Measurements from ENCODE around the gene EPSTI1. TPM values are rescaled to one million over a fixed set of nuclear protein-coding genes. Genes with fewer than 3 reads are reported as not detected.
"Not testable (repeated sequence)": the region's sequence is repeated elsewhere in the genome, so short reads cannot be mapped to it uniquely, and the experiment has no call there.

Gene EPSTI1
- total RNA-seq (10 to 100 TPM; 17.1 to 19.4 TPM), polyA plus RNA-seq (10 to 100 TPM; 11.4 to 19.1 TPM)

- CTCF ChIA-PET (ENCODE audit: partially characterized antibody), result interaction anchor here (0.9 to 4.7 kb wide), 9 partner anchors 13 to 93 kb away, joined by 3 to 39 read pairs (median 7); no protein-coding TSS in a partner anchor
- Histone ChIP-seq H3K4me1 (ENCODE audit: insufficient read depth, low read length) (peaks cover 40% of the 10 kb centered on the region), H3K27ac (ENCODE audit: low read depth, low read length) (peak within 1 kb of the TSS; percentile 95), H3K4me3 (ENCODE audit: low read length in 2 of 2) (peak within 1 kb of the TSS; percentile 73 to 88), H3K36me3 (ENCODE audit: insufficient read depth, low read length) (no peaks in the 10 kb centered on the region), H3K27me3 (ENCODE audit: insufficient read depth, low read length) (no peaks in the 10 kb centered on the region), H3K9me3 (ENCODE audit: control insufficient read depth in 1 of 2, low read length in 2 of 2) (no peaks in the 10 kb centered on the region)
- Mint-ChIP-seq H3K27ac (peak within 1 kb of the TSS; percentile 99 to 100 (median 99)), H3K36me3 (peaks cover 4 to 10% of the 10 kb centered on the region in 2 donors), H3K4me3 (peak within 1 kb of the TSS; percentile 93 to 97 (median 96)), H3K27me3 (no peaks in the 10 kb centered on the region), H3K4me1 (peaks cover 35 to 63% (median 41%) of the 10 kb centered on the region in 4 donors), H3K9me3 (peaks cover 0 to 7% (median 0%) of the 10 kb centered on the region in 8 donors)
- POLR2A ChIA-PET (ENCODE audit: partially characterized antibody), result interaction anchor here (0.8 to 4.1 kb wide), 28 partner anchors 9 to 1927 kb away, joined by 3 to 97 read pairs (median 4); partner anchors contain the start of genes AKAP11, CCDC122, DNAJC15 and LACC1
- intact Hi-C loops (cut with micrococcal nuclease), result loop anchor here (1.0 to 5.0 kb wide), 5 partner anchors 22 to 1030 kb away; partner anchors contain the start of genes DNAJC15 and VWA8
- DNase-seq, result peak; percentile 79 to 84 (median 81)
These were observed at the start of gene EPSTI1 for GRCh38 chr13:42991898-42992763. Gene EPSTI1 (minus strand): TSS chr13:42992241. CDS start chr13:42992165, 76 bp downstream.

GRCh38 chr13:43041369-43041921, 49.4 kb upstream of the EPSTI1 start:
- Mint-ChIP-seq H3K9me3 (no peaks in the 10 kb centered on the region), H3K27me3 (no peaks in the 10 kb centered on the region), H3K4me1 (peaks cover 32 to 64% (median 53%) of the 10 kb centered on the region in 4 donors), H3K36me3 (peaks cover 16 to 39% of the 10 kb centered on the region in 2 donors), H3K4me3 (no peak overlapping the region), H3K27ac (peak overlapping the region in 3 of 7 donors; percentile 34 to 62 (median 50))
- H3K36me3 ChIP-seq (ENCODE audit: insufficient read depth, low read length), result no peaks in the 10 kb centered on the region
- no peak for DNase-seq
- intact Hi-C loops (cut with micrococcal nuclease), result no loop called here
- ChIA-PET POLR2A (ENCODE audit: partially characterized antibody) (interaction anchor here (1.7 to 1.8 kb wide), 2 partner anchors 14 to 49 kb away, joined by 3 to 4 read pairs; partner anchors contain the start of gene EPSTI1), CTCF (ENCODE audit: partially characterized antibody) (no interaction called here)
- H3K27me3 ChIP-seq (ENCODE audit: insufficient read depth, low read length), result no peaks in the 10 kb centered on the region
- no peak overlapping the region for H3K27ac ChIP-seq (ENCODE audit: low read depth, low read length)
- H3K9me3 ChIP-seq (ENCODE audit: control insufficient read depth in 1 of 2, low read length in 2 of 2), result no peaks in the 10 kb centered on the region
- H3K4me1 ChIP-seq (ENCODE audit: insufficient read depth, low read length), result peaks cover 27% of the 10 kb centered on the region
- H3K4me3 ChIP-seq (ENCODE audit: low read length in 2 of 2), result no peak overlapping the region

GRCh38 chr13:43040581-43041368, 48.7 kb upstream of the EPSTI1 start:
- Mint-ChIP-seq H3K4me3 (peak overlapping the region in 1 of 8 donors; percentile 17), H3K27ac (peak overlapping the region in 1 of 7 donors; percentile 49), H3K4me1 (peaks cover 29 to 58% (median 48%) of the 10 kb centered on the region in 4 donors), H3K36me3 (peaks cover 16 to 39% of the 10 kb centered on the region in 2 donors)
- H3K27me3 Mint-ChIP-seq; intact Hi-C loops (cut with micrococcal nuclease); DNase-seq; H3K4me3 ChIP-seq (ENCODE audit: low read length in 2 of 2); H3K9me3 Mint-ChIP-seq; H3K27me3 ChIP-seq (ENCODE audit: insufficient read depth, low read length); H3K36me3 ChIP-seq (ENCODE audit: insufficient read depth, low read length); H3K9me3 ChIP-seq (ENCODE audit: control insufficient read depth in 1 of 2, low read length in 2 of 2); H3K27ac ChIP-seq (ENCODE audit: low read depth, low read length); CTCF ChIA-PET (ENCODE audit: partially characterized antibody): not testable (repeated sequence)
- POLR2A ChIA-PET (ENCODE audit: partially characterized antibody), result interaction anchor here (1.8 kb wide), 1 partner anchor 49 kb away, joined by 4 read pairs; the partner anchor contains the start of gene EPSTI1
- peaks cover 23% of the 10 kb centered on the region for H3K4me1 ChIP-seq (ENCODE audit: insufficient read depth, low read length)

- H3K27me3 ChIP-seq (ENCODE audit: insufficient read depth, low read length), result no peaks in the 10 kb centered on the region
- peaks cover 17% of the 10 kb centered on the region for H3K4me1 ChIP-seq (ENCODE audit: insufficient read depth, low read length)
- Mint-ChIP-seq H3K27me3 (no peaks in the 10 kb centered on the region), H3K27ac (peak overlapping the region in 1 of 7 donors; percentile 49), H3K36me3 (peaks cover 17 to 40% of the 10 kb centered on the region in 2 donors), H3K4me3 (no peak overlapping the region), H3K9me3 (no peaks in the 10 kb centered on the region), H3K4me1 (peaks cover 22 to 52% (median 45%) of the 10 kb centered on the region in 4 donors)
- H3K27ac ChIP-seq (ENCODE audit: low read depth, low read length), result no peak overlapping the region
- no peaks in the 10 kb centered on the region for H3K36me3 ChIP-seq (ENCODE audit: insufficient read depth, low read length)
- DNase-seq, result no peak
- CTCF ChIA-PET (ENCODE audit: partially characterized antibody), result no interaction called here
- no peak overlapping the region for H3K4me3 ChIP-seq (ENCODE audit: low read length in 2 of 2)
- no peaks in the 10 kb centered on the region for H3K9me3 ChIP-seq (ENCODE audit: control insufficient read depth in 1 of 2, low read length in 2 of 2)
- POLR2A ChIA-PET (ENCODE audit: partially characterized antibody), result interaction anchor here (1.0 kb wide), 1 partner anchor 15 kb away, joined by 3 read pairs; no protein-coding TSS in a partner anchor
- intact Hi-C loops (cut with micrococcal nuclease), result no loop called here
These were observed 47.9 kb upstream of the EPSTI1 start for GRCh38 chr13:43039966-43040365.

- intact Hi-C loops (cut with micrococcal nuclease), result no loop called here
- H3K27me3 ChIP-seq (ENCODE audit: insufficient read depth, low read length), result no peaks in the 10 kb centered on the region
- H3K27ac ChIP-seq (ENCODE audit: low read depth, low read length), result no peak overlapping the region
- Mint-ChIP-seq H3K27me3 (no peaks in the 10 kb centered on the region), H3K9me3 (no peaks in the 10 kb centered on the region), H3K4me1 (peaks cover 16 to 37% (median 32%) of the 10 kb centered on the region in 4 donors), H3K27ac (peak overlapping the region in 1 of 7 donors; percentile 53), H3K4me3 (no peak overlapping the region), H3K36me3 (peaks cover 34 to 48% of the 10 kb centered on the region in 2 donors)
- H3K9me3 ChIP-seq (ENCODE audit: control insufficient read depth in 1 of 2, low read length in 2 of 2), result no peaks in the 10 kb centered on the region
- peaks cover 4% of the 10 kb centered on the region for H3K4me1 ChIP-seq (ENCODE audit: insufficient read depth, low read length)
- no peak for DNase-seq
- H3K4me3 ChIP-seq (ENCODE audit: low read length in 2 of 2), result no peak overlapping the region
- no peaks in the 10 kb centered on the region for H3K36me3 ChIP-seq (ENCODE audit: insufficient read depth, low read length)
- POLR2A ChIA-PET (ENCODE audit: partially characterized antibody), result no interaction called here
- CTCF ChIA-PET (ENCODE audit: partially characterized antibody), result interaction anchor here (1.2 kb wide), 1 partner anchor 13 kb away, joined by 3 read pairs; the partner anchor contains the start of gene DNAJC15
These were observed 44.6 kb upstream of the EPSTI1 start for GRCh38 chr13:43036351-43037250.

- ChIA-PET CTCF (ENCODE audit: partially characterized antibody) (interaction anchor here (0.7 to 1.7 kb wide), 3 partner anchors 9 to 60 kb away, joined by 3 to 5 read pairs (median 4); no protein-coding TSS in a partner anchor), POLR2A (ENCODE audit: partially characterized antibody) (interaction anchor here (1.1 kb wide), 1 partner anchor 10 kb away, joined by 4 read pairs; the partner anchor contains the start of gene DNAJC15)
- intact Hi-C loops (cut with micrococcal nuclease), result no loop called here
- no peak overlapping the region for H3K27ac ChIP-seq (ENCODE audit: low read depth, low read length)
- H3K27ac Mint-ChIP-seq, result peak overlapping the region in 1 of 7 donors; percentile 27
- H3K4me1 ChIP-seq (ENCODE audit: insufficient read depth, low read length), result peaks cover 9% of the 10 kb centered on the region
- H3K4me3 ChIP-seq (ENCODE audit: low read length in 2 of 2), result no peak overlapping the region
- no peaks in the 10 kb centered on the region for H3K9me3 ChIP-seq (ENCODE audit: control insufficient read depth in 1 of 2, low read length in 2 of 2)
- H3K36me3 ChIP-seq (ENCODE audit: insufficient read depth, low read length), result no peaks in the 10 kb centered on the region
- H3K27me3 ChIP-seq (ENCODE audit: insufficient read depth, low read length), result no peaks in the 10 kb centered on the region
- H3K4me1 Mint-ChIP-seq, result peaks cover 25 to 43% (median 33%) of the 10 kb centered on the region in 4 donors
- H3K4me3 Mint-ChIP-seq, result no peak overlapping the region
- no peaks in the 10 kb centered on the region for H3K9me3 Mint-ChIP-seq
- DNase-seq, result no peak
- peaks cover 44 to 48% of the 10 kb centered on the region in 2 donors for H3K36me3 Mint-ChIP-seq
- H3K27me3 Mint-ChIP-seq, result no peaks in the 10 kb centered on the region
These were observed 41.0 kb upstream of the EPSTI1 start for GRCh38 chr13:43033038-43033437.

Measured in CD4-positive, alpha-beta memory T cell (primary cell).